ENCODE results near the gene PDK1. TPM values are rescaled to one million over a fixed set of nuclear protein-coding genes. Genes with fewer than 3 reads are reported as not detected.

Gene PDK1
- total RNA-seq, 1 donor from 2014 or later = 27.9 TPM

- Mint-ChIP-seq H3K4me3 (ENCODE audit: unreplicated experiment) (no peak overlapping the region), H3K9me3 (ENCODE audit: low read depth) (no peaks in the 10 kb centered on the region), H3K4me1 (ENCODE audit: low read depth) (peaks cover 46% of the 10 kb centered on the region), H3K27me3 (ENCODE audit: low read depth) (no peaks in the 10 kb centered on the region), H3K27ac (ENCODE audit: unreplicated experiment) (peak overlapping the region; percentile 24), H3K36me3 (ENCODE audit: low read depth) (no peaks in the 10 kb centered on the region)
- no peak for TF ChIP-seq CTCF (IDR thresholded peaks at IDR 0.05)
- no peak for DNase-seq (ENCODE audit: low spot score)
These were observed 3.2 kb upstream of the PDK1 start for GRCh38 chr2:172552547-172553291.

- peaks cover 55% of the 10 kb centered on the region for H3K4me1 Mint-ChIP-seq (ENCODE audit: low read depth)
- peak overlapping the region; percentile 47 for H3K27ac Mint-ChIP-seq (ENCODE audit: unreplicated experiment)
- peak overlapping the region; percentile 97 for H3K4me3 Mint-ChIP-seq (ENCODE audit: unreplicated experiment)
- no peaks in the 10 kb centered on the region for H3K36me3 Mint-ChIP-seq (ENCODE audit: low read depth)
- no peaks in the 10 kb centered on the region for H3K27me3 Mint-ChIP-seq (ENCODE audit: low read depth)
- no peak for TF ChIP-seq CTCF (IDR thresholded peaks at IDR 0.05)
- DNase-seq (ENCODE audit: low spot score) = no peak
- no peaks in the 10 kb centered on the region for H3K9me3 Mint-ChIP-seq (ENCODE audit: low read depth)
These were observed 1.3 kb upstream of the PDK1 start for GRCh38 chr2:172554352-172555271.

- H3K9me3 Mint-ChIP-seq (ENCODE audit: low read depth) = no peaks in the 10 kb centered on the region
- H3K27ac Mint-ChIP-seq (ENCODE audit: unreplicated experiment) = peak overlapping the region; percentile 98
- no peaks in the 10 kb centered on the region for H3K36me3 Mint-ChIP-seq (ENCODE audit: low read depth)
- no peak for DNase-seq (ENCODE audit: low spot score)
- peaks cover 55% of the 10 kb centered on the region for H3K4me1 Mint-ChIP-seq (ENCODE audit: low read depth)
- H3K27me3 Mint-ChIP-seq (ENCODE audit: low read depth) = no peaks in the 10 kb centered on the region
- TF ChIP-seq CTCF (IDR thresholded peaks at IDR 0.05) = no peak
- H3K4me3 Mint-ChIP-seq (ENCODE audit: unreplicated experiment) = peak overlapping the region; percentile 97
These were observed 693 bp upstream of the PDK1 start for GRCh38 chr2:172555272-172555521.

GRCh38 chr2:172556284-172557033 is 569 bp downstream of the PDK1 start:
- Mint-ChIP-seq H3K36me3 (ENCODE audit: low read depth) (no peaks in the 10 kb centered on the region), H3K4me1 (ENCODE audit: low read depth) (peaks cover 61% of the 10 kb centered on the region), H3K9me3 (ENCODE audit: low read depth) (no peaks in the 10 kb centered on the region), H3K27me3 (ENCODE audit: low read depth) (no peaks in the 10 kb centered on the region), H3K4me3 (ENCODE audit: unreplicated experiment) (peak overlapping the region; percentile 87), H3K27ac (ENCODE audit: unreplicated experiment) (peak overlapping the region; percentile 91)
- TF ChIP-seq CTCF (IDR thresholded peaks at IDR 0.05) = no peak
- DNase-seq (ENCODE audit: low spot score) = no peak

GRCh38 chr2:172558372-172558771 is 2.5 kb downstream of the PDK1 start:
- no peak for TF ChIP-seq CTCF (IDR thresholded peaks at IDR 0.05)
- Mint-ChIP-seq H3K9me3 (ENCODE audit: low read depth) (no peaks in the 10 kb centered on the region), H3K4me1 (ENCODE audit: low read depth) (peaks cover 52% of the 10 kb centered on the region), H3K27ac (ENCODE audit: unreplicated experiment) (no peak overlapping the region), H3K36me3 (ENCODE audit: low read depth) (peaks cover 2% of the 10 kb centered on the region), H3K4me3 (ENCODE audit: unreplicated experiment) (peak overlapping the region; percentile 53), H3K27me3 (ENCODE audit: low read depth) (no peaks in the 10 kb centered on the region)
- DNase-seq (ENCODE audit: low spot score) = no peak

Data from chondrocyte (in vitro differentiated cells).